ENCODE data around the gene ZNF267. TPM values are rescaled to one million over a fixed set of nuclear protein-coding genes. Genes with fewer than 3 reads are reported as not detected.

The ZNF267 gene
- total RNA-seq, 1 experiment from 2014 or later = 15.9 TPM

- ChIA-PET RAD21 (ENCODE audit: low non-redundant PET in 1 of 2, low total read pairs in 2 of 2, uncharacterized antibody in 2 of 2, unreplicated experiment in 2 of 2) (no interaction called here), CTCF (no interaction called here), POLR2A (no interaction called here)
- H3K4me1 ChIP-seq (ENCODE audit: control insufficient read depth in 1 of 2, insufficient read depth in 2 of 2, low read length in 2 of 2) = no peaks in the 10 kb centered on the region
- H3K9me3 ChIP-seq (ENCODE audit: control insufficient read depth in 1 of 2, insufficient read depth in 1 of 2, low read depth in 1 of 2, low read length in 2 of 2) = peaks cover 7 to 9% of the 10 kb centered on the region in 2 experiments; a peak in 2 of 4 replicates
- H3K27me3 ChIP-seq (ENCODE audit: insufficient read depth, low read length) = no peaks in the 10 kb centered on the region
- no peak overlapping the region for H2AFZ ChIP-seq (ENCODE audit: low read depth, low read length, poor library complexity, severe bottlenecking)
- BruUV-seq (replicated peaks) = no TSS peak
- no peak overlapping the region for H3K4me2 ChIP-seq (ENCODE audit: low read length)
- ATAC-seq (no peak), DNase-seq (ENCODE audit: low read depth, low spot score) (no peak)
- H3K79me2 ChIP-seq (ENCODE audit: insufficient read depth, low read length) = no peaks in the 10 kb centered on the region
- no peak overlapping the region for H3K4me3 ChIP-seq (replicated peaks in 1 of 2; ENCODE audit: low read depth in 1 of 2, low read length in 2 of 2)
- H3K9ac ChIP-seq (ENCODE audit: low read length) = no peak overlapping the region
- no peaks in the 10 kb centered on the region for H3K36me3 ChIP-seq (ENCODE audit: control insufficient read depth in 1 of 2, insufficient read depth in 2 of 2, low read length in 2 of 2)
- H3K27ac ChIP-seq (ENCODE audit: low read depth, low read length) = no peak overlapping the region
- TF ChIP-seq POLR2A (IDR thresholded peaks at IDR 0.05; ENCODE audit: borderline replicate concordance, extremely low read depth, insufficient read depth, insufficient read length) = no peak
- TF ChIP-seq ATF3 (IDR thresholded peaks at IDR 0.05) = no peak
- TF ChIP-seq EGR1 (IDR thresholded peaks at IDR 0.05; ENCODE audit: low read depth) = no peak
- TF ChIP-seq CBX3 (IDR thresholded peaks at IDR 0.05; ENCODE audit: low read depth) = no peak
- TF ChIP-seq RAD21 (IDR thresholded peaks at IDR 0.05; ENCODE audit: low read depth) = no peak
- TF ChIP-seq ZNF274 (IDR thresholded peaks at IDR 0.05; ENCODE audit: low read depth, low read length) = no peak
- TF ChIP-seq SIN3A (IDR thresholded peaks at IDR 0.05; ENCODE audit: low read depth) = no peak
- no peak for TF ChIP-seq CTCF (IDR thresholded peaks at IDR 0.05 in 2 of 3, conservative IDR thresholded peaks at IDR 0.05 in 1 of 3; ENCODE audit: borderline replicate concordance in 1 of 3, insufficient read depth in 1 of 3, low read depth in 2 of 3, low read length in 2 of 3)
- TF ChIP-seq SRF (IDR thresholded peaks at IDR 0.05; ENCODE audit: low read depth) = no peak
- TF ChIP-seq JUND (IDR thresholded peaks at IDR 0.05) = no peak
- TF ChIP-seq REST (IDR thresholded peaks at IDR 0.05; ENCODE audit: low read depth) = no peak
- H4K20me1 ChIP-seq (ENCODE audit: insufficient read depth) = no peaks in the 10 kb centered on the region
- no peaks in the 10 kb centered on the region for H3K9me2 ChIP-seq (ENCODE audit: insufficient read depth)
- intact Hi-C loops (cut with micrococcal nuclease) = no loop called here
Observed at GRCh38 chr16:31853291-31853690, 20.3 kb upstream of the ZNF267 start.

Data from HCT116 (cell line).